Measurements from ENCODE around the gene MCUR1.
"Not testable (repeated sequence)": the region's sequence is repeated elsewhere in the genome, so short reads cannot be mapped to it uniquely, and the experiment has no call there.

Gene MCUR1

GRCh38 chr6:13827032-13827431 lies 12.7 kb upstream of the MCUR1 start:
- DNase-seq, result no peak

GRCh38 chr6:13825871-13826270 lies 11.5 kb upstream of the MCUR1 start:
- no peak for DNase-seq

- DNase-seq, result no peak
Measured at GRCh38 chr6:13818341-13818740, 4.0 kb upstream of the MCUR1 start.

- DNase-seq, result no peak
Measured at GRCh38 chr6:13814938-13815575, 700 bp upstream of the MCUR1 start.

DNA sequence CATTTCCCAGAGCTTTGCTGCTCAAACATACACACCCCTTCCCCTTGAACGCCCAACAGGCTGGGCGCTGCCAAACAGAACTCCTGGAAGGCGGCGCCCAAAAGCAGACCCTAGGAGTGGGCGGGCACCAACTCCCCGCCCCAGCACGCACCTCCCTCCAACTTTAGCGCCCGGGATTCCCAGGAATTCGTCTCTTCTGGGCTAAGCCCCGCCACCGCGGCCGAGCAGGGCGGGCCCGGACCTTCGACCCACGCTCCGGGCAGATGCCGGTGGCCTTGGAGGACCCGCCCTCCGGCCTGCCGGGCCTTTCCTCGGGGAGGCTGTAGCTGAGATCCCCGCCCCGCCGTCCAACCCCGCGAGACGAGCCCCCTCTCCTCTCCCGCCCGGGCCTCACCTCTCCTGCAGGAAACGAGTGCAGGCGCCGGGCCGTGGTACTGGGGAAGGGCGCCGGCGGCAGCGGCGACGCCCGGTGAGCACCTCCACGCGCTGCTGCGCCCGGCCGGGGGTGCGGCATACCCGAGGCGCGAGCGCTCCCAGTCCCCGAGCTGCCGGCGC lies 659 bp downstream of the MCUR1 start:
- DNase-seq, result no peak

DNA sequence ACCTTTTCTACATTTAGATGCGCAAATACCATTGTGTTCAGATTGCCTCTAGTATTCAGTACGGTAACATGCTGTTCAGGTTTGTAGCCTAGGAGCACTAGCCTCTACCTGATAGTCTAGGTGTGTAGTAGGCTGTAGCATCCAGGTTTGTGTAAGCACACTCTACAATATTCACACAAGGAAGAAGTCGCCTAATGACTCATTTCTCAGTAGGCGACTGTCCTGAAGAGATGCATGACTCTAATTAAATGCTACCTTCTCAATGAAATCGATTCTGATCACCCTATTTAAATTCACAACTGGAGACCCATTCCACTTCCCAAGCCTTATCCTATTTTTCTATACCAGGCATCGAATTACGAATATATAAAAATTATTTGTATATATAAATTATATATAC lies 1.3 kb downstream of the MCUR1 start:
- no peak for DNase-seq

GRCh38 chr6:13812359-13812642 lies 2.1 kb downstream of the MCUR1 start:
- DNase-seq, result no peak

DNA sequence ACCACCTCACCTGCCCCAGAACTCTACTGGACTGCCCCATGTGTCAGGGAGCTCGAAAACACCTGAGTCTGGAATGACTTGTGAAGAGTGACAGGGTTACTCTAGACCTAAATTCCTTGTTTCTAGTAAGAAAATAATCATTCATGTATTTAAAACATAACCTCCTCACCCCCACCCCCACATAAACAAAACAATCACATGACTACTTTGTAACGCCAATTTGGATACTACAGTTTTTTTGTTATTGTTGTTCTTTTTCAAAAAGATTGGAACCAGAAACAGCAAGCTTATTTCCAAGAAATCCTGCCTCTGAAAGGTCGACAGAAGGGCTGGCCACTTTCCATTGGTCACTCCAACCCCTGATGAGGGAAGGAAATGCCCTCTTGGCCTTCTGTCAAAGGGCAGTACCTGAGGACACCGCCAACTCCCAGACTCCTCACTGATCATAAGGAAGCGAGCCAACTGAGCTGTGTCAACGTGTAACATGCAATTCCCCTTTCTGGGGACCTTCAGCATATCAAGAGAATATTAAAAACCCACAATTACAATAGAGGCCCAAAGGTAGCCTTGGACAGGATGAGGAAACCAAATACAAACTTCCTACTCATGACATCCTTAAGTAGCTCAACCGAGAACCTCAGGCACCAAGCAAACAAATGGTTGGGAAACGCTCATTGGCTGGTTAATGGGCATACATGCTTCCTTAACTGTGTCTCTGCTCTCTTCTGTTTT lies 2.6 kb downstream of the MCUR1 start:
- no peak for DNase-seq

GRCh38 chr6:13810688-13811446 lies 3.5 kb downstream of the MCUR1 start:
- DNase-seq, result no peak

GRCh38 chr6:13808801-13809200 lies 5.6 kb downstream of the MCUR1 start:
- no peak for DNase-seq

- DNase-seq, result no peak
Measured at GRCh38 chr6:13807696-13808095, 6.7 kb downstream of the MCUR1 start.

- DNase-seq, result no peak
Measured at GRCh38 chr6:13803581-13803980, 10.8 kb downstream of the MCUR1 start.

DNA sequence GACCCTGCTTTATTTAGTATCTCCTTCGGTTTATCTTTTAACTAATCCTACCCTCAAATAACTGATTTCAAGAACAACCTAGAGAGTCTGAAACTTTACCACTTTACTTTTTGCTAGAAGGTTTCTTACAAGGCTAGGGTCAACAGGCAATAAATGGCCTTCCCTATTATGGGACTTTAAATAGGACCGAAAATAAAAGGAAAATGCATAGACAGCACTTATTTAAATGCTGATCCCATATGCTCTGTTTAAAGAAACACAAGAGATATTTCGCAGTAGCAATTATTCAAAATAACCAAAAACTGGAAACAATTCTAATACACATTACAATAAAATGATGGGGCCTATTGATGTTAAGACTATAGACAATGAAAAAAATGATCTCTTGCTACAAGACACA lies 13.7 kb downstream of the MCUR1 start:
- no peak for DNase-seq

DNA sequence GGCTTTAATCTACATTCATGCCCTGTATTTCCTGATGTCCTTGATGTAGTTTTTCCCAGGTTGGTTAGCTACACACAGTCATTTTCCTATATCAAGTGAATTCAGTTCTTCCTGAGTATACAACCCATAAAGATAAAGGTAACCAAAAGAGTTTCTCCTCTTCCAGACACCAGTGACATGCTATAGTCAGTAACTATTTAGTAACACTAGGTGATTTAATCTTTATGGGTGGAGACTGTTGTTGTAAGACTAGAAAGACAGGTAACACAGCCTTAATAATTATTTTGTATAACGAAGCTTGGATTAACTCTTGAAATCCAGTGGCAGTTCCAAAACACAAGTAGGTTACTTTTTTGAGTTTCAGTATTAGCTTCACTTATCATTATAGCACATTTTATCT lies 17.6 kb downstream of the MCUR1 start:
- DNase-seq, result no peak

- DNase-seq, result no peak
Measured at GRCh38 chr6:13795041-13795750, 19.2 kb downstream of the MCUR1 start.

GRCh38 chr6:13794184-13794583 lies 20.2 kb downstream of the MCUR1 start:
- DNase-seq, result no peak

GRCh38 chr6:13789746-13790145 lies 24.6 kb downstream of the MCUR1 start:
- no peak for DNase-seq

GRCh38 chr6:13788820-13789219 lies 25.5 kb downstream of the MCUR1 start:
- DNase-seq, result no peak

GRCh38 chr6:13787137-13787536 lies 27.2 kb downstream of the MCUR1 start:
- no peak for DNase-seq

- not testable (repeated sequence) for DNase-seq
Measured at GRCh38 chr6:13780162-13780561, 34.2 kb downstream of the MCUR1 start.

DNA sequence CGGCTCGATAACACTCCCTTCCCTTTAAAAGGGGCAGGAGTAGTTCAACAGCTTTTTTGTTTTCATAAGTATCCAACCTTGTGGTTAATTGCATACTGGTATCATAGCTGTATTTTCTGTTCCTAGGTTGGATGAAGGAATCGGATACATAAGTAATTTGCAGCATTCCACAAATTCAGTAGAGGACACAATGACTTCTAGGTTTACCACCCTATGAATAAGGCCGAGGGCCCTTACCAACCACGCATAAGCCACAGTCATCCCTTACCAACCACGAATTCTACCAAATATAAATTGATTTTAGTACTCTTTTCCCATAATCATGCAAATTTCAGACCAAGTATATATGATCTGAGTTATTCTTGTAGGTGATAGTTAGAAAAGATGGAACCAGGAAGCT lies 36.3 kb downstream of the MCUR1 start:
- DNase-seq, result no peak

DNA sequence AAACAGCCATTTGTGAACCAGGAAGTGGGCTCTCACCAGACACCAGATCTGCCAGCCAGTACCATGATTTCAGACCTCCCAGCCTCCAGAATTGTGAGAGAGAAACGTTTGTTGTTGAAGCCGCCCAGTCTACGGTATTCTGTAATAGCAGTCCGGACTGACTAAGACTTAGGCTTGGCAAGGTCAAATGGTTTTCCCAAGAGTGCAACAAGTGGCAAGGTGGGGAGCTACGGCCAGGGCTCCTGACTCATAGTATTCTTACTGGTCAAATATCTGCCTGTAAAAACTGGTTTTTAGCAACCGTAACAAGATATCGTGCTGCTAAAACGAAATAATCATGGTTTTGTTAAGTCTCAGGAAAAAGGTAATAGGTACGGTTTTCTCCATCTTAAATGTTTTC lies 37.8 kb downstream of the MCUR1 start:
- DNase-seq, result no peak

DNA sequence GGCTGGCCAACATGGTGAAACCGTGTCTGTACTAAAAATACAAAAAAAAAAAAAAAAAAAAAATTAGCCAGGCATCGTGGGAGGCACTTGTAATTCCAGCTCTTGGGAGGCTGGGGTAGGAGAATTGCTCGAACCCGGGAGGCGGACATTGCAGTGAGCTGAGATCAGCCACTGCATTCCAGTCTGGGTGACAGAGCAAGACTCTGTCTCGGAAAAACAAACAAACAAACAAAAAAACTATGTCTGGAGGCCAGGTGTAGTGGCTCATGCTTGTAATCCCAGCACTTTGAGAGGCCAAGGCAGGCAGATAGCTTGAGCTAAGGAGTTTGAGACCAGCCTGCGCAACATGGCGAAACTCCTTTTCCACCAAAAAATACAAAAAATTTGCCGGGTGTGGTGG lies 38.9 kb downstream of the MCUR1 start:
- not testable (repeated sequence) for DNase-seq
